ENCODE data around the gene RO60.

Gene RO60

GRCh38 chr1:193033610-193034009 lies 25.8 kb upstream of the RO60 start:
- H3K27me3 ChIP-seq (ENCODE audit: insufficient read depth, poor library complexity, severe bottlenecking) = no peaks in the 10 kb centered on the region
- no peak overlapping the region for H3K27ac ChIP-seq (replicated peaks)
- TF ChIP-seq GABPA (IDR thresholded peaks at IDR 0.05; ENCODE audit: low read depth) (no peak), CTCF (IDR thresholded peaks at IDR 0.05; ENCODE audit: insufficient read depth, low read length) (no peak), SPI1 (IDR thresholded peaks at IDR 0.05; ENCODE audit: borderline replicate concordance, low read depth) (no peak), REST (IDR thresholded peaks at IDR 0.05; ENCODE audit: insufficient replicate concordance, low read depth) (no peak), POLR2AphosphoS5 (IDR thresholded peaks at IDR 0.05; ENCODE audit: low read depth) (no peak)
- H3K4me3 ChIP-seq (replicated peaks; ENCODE audit: insufficient read depth, low read length) = no peak overlapping the region
- DNase-seq (ENCODE audit: low read depth in 1 of 2, low spot score in 1 of 2) = no peak

- Histone ChIP-seq H3K27me3 (ENCODE audit: insufficient read depth, poor library complexity, severe bottlenecking) (no peaks in the 10 kb centered on the region), H3K27ac (replicated peaks) (no peak overlapping the region), H3K4me3 (replicated peaks; ENCODE audit: insufficient read depth, low read length) (no peak overlapping the region)
- DNase-seq (ENCODE audit: low read depth in 1 of 2, low spot score in 1 of 2) = no peak
- TF ChIP-seq SPI1 (IDR thresholded peaks at IDR 0.05; ENCODE audit: borderline replicate concordance, low read depth) = no peak
- no peak for TF ChIP-seq REST (IDR thresholded peaks at IDR 0.05; ENCODE audit: insufficient replicate concordance, low read depth)
These were observed 22.9 kb upstream of the RO60 start for GRCh38 chr1:193036337-193037047.

- no peak for TF ChIP-seq CTCF (IDR thresholded peaks at IDR 0.05; ENCODE audit: insufficient read depth, low read length)
- TF ChIP-seq GABPA (IDR thresholded peaks at IDR 0.05; ENCODE audit: low read depth) = no peak
- no peak for TF ChIP-seq SPI1 (IDR thresholded peaks at IDR 0.05; ENCODE audit: borderline replicate concordance, low read depth)
- TF ChIP-seq REST (IDR thresholded peaks at IDR 0.05; ENCODE audit: insufficient replicate concordance, low read depth) = no peak
- TF ChIP-seq POLR2AphosphoS5 (IDR thresholded peaks at IDR 0.05; ENCODE audit: low read depth) = no peak
- Histone ChIP-seq H3K27ac (replicated peaks) (no peak overlapping the region), H3K27me3 (ENCODE audit: insufficient read depth, poor library complexity, severe bottlenecking) (no peaks in the 10 kb centered on the region), H3K4me3 (replicated peaks; ENCODE audit: insufficient read depth, low read length) (no peak overlapping the region)
- DNase-seq (ENCODE audit: low read depth in 1 of 2, low spot score in 1 of 2) = no peak
These were observed 19.4 kb upstream of the RO60 start for GRCh38 chr1:193040011-193040410.
